GM12878 (cell line): ENCODE data around the gene KATNBL1. TPM values are rescaled to one million over a fixed set of nuclear protein-coding genes. Genes with fewer than 3 reads are reported as not detected.

ENCODE experiments used
- ASH2L ChIP-seq: fragments of 300-600, 200-600 bp; sonication (generic); IDR thresholded peaks from 2 replicates; pipeline ENCODE4 v1.6.1; 2017; ENCODE audit warnings: low read depth, mild to moderate bottlenecking, borderline replicate concordance
- ATF7 ChIP-seq: fragments of 450-650 bp; IDR thresholded peaks from 2 replicates; pipeline ENCODE4 v1.6.1; 2016; ENCODE audit warnings: low read depth, mild to moderate bottlenecking
- BRCA1 ChIP-seq: IDR thresholded peaks from 2 replicates; pipeline ENCODE4 v1.6.1; 2011; ENCODE audit warnings: low read depth, low read length, improper control_type of control experiment
- CBX3 ChIP-seq: fragments of 200-600 bp; sonication (generic); IDR thresholded peaks from 2 replicates; pipeline ENCODE4 v1.6.1; 2016; ENCODE audit warnings: low read depth, borderline replicate concordance
- EED ChIP-seq: sonication (generic); IDR thresholded peaks from 2 replicates; pipeline ENCODE4 v1.6.1; 2016; ENCODE audit warnings: antibody characterized with exemption, low read depth
- HSF1 ChIP-seq: fragments of 150-350 bp; IDR thresholded peaks from 2 replicates; pipeline ENCODE4 v1.6.1; 2014; ENCODE audit warnings: mild to moderate bottlenecking, low read depth, low read length
- IRF3 ChIP-seq: fragments of 450-650 bp; IDR thresholded peaks from 2 replicates; pipeline ENCODE4 v1.6.1; 2014; ENCODE audit warnings: mild to moderate bottlenecking
- JUNB ChIP-seq: IDR thresholded peaks from 2 replicates; pipeline ENCODE4 v1.6.1; 2016; ENCODE audit warnings: antibody characterized with exemption, mild to moderate bottlenecking
- KDM1A ChIP-seq: fragments of 200-600 bp; sonication (generic); IDR thresholded peaks from 2 replicates; pipeline ENCODE4 v1.6.1; 2016; ENCODE audit warnings: borderline replicate concordance
- NR2F1 ChIP-seq: fragments of 450-650 bp; conservative IDR thresholded peaks from 2 replicates; pipeline ENCODE4 v1.6.1; 2017; ENCODE audit warnings: mild to moderate bottlenecking
- PAX8 ChIP-seq: fragments of 450-650 bp; IDR thresholded peaks from 2 replicates; pipeline ENCODE4 v1.6.1; 2017; ENCODE audit warnings: mild to moderate bottlenecking, moderate library complexity
- PBX3 ChIP-seq: IDR thresholded peaks from 2 replicates; pipeline ENCODE4 v1.6.1; 2011; ENCODE audit warnings: mild to moderate bottlenecking, low read depth, low read length, moderate library complexity; ENCODE audit not compliant: insufficient replicate concordance
- PML ChIP-seq: IDR thresholded peaks from 2 replicates; pipeline ENCODE4 v1.6.1; 2012; ENCODE audit warnings: low read length, inconsistent platforms
- SPI1 ChIP-seq: IDR thresholded peaks from 2 replicates; pipeline ENCODE4 v1.6.1; 2011; ENCODE audit warnings: low read depth, mild to moderate bottlenecking, low read length, moderate library complexity, borderline replicate concordance; ENCODE audit not compliant: insufficient read depth
- WRNIP1 ChIP-seq: IDR thresholded peaks from 2 replicates; pipeline ENCODE4 v1.6.1; 2011; ENCODE audit warnings: low read depth, low read length, improper control_type of control experiment, borderline replicate concordance
- YY1 ChIP-seq: IDR thresholded peaks from 2 replicates; pipeline ENCODE4 v1.6.1; 2011; ENCODE audit warnings: low read depth, mild to moderate bottlenecking, low read length
- ZBTB33 ChIP-seq: fragments of 450-650 bp; IDR thresholded peaks from 2 replicates; pipeline ENCODE4 v1.6.1; 2017; ENCODE audit warnings: mild to moderate bottlenecking
- ZBTB40 ChIP-seq: fragments of 450-650 bp; IDR thresholded peaks from 2 replicates; pipeline ENCODE4 v1.6.1; 2016; ENCODE audit warnings: mild to moderate bottlenecking, moderate library complexity, borderline replicate concordance
- ZNF24 ChIP-seq: fragments of 450-650 bp; IDR thresholded peaks from 2 replicates; pipeline ENCODE4 v1.6.1; 2017; ENCODE audit warnings: antibody characterized with exemption, mild to moderate bottlenecking
- ZZZ3 ChIP-seq: IDR thresholded peaks from 2 replicates; pipeline ENCODE4 v1.6.1; 2011; ENCODE audit warnings: low read depth; ENCODE audit not compliant: control insufficient read depth, insufficient read length
- polyA plus RNA-seq, 11 experiments: library from polyadenylated mRNA; depleted of rRNA in 4 of 11; unstranded in 6 of 11; stranded (reverse) in 5 of 11; fragments of >200 nt; fragmentation: Nextera tagmentation in 4 of 11; fragmentation: Illumina TruSeq in 1 of 11; extraction: Ambion mirVana in 4 of 11; extraction: Trizol in 1 of 11; gene quantifications; 1 replicate in 1 of 11; 2 replicates in 10 of 11; pipeline versions ENCODE4 v1.2.1 to v1.2.3, GENCODE V29; 2011 to 2016; ENCODE audit warnings: inconsistent platforms in 2 of 11, missing spikeins in 2 of 11, low read depth in 1 of 11
- total RNA-seq, 4 experiments: library from RNA; depleted of rRNA in 3 of 4; stranded (reverse); fragments of >200 nt in 3 of 4; fragmentation: Illumina TruSeq in 1 of 4; extraction: Trizol in 1 of 4; gene quantifications; 2 replicates each; pipeline versions ENCODE4 v1.2.1 to v1.2.3, GENCODE V29; 2013 to 2021

The KATNBL1 gene
- total and polyA plus RNA-seq, 10 of the 15 experiments (the other 5 are each of a cell fraction or from before 2014, with no cell fraction given): 7.8 to 58.8 (median 30.1) TPM

- TF ChIP-seq NR2F1: 0 out of 2 replicates have a peak, but pooled peaks have one; percentile 19
- peak; percentile 79 for TF ChIP-seq ATF7
- TF ChIP-seq WRNIP1: no peak
- no peak for TF ChIP-seq ZBTB33
- peak; percentile 4 for TF ChIP-seq PBX3
- TF ChIP-seq PAX8: no peak
- no peak for TF ChIP-seq ASH2L
- TF ChIP-seq JUNB: no peak
- no peak for TF ChIP-seq SPI1
- peak; percentile 99 for TF ChIP-seq YY1
- peak; percentile 16 for TF ChIP-seq EED
- TF ChIP-seq IRF3: no peak
- no peak for TF ChIP-seq ZNF24
- TF ChIP-seq ZBTB40: peak; percentile 91
- TF ChIP-seq ZZZ3: no peak
- peak; percentile 96 for TF ChIP-seq PML
- 0 out of 2 replicates have a peak, but pooled peaks have one; percentile 39 for TF ChIP-seq HSF1
- no peak for TF ChIP-seq KDM1A
- no peak for TF ChIP-seq CBX3
- no peak for TF ChIP-seq BRCA1
Measured at GRCh38 chr15:34101366-34102174, 108.3 kb downstream of the KATNBL1 start, which contains the start of the genes EMC7 and PGBD4 (continued).
